Panc1 (cell line): ENCODE measurements around the gene RPN2. TPM values are rescaled to one million over a fixed set of nuclear protein-coding genes. Genes with fewer than 3 reads are reported as not detected.

Source experiments
- ATAC-seq: fragments of 200-7000 bp; cut with Tn5 transposase; 2 replicates; pipeline ENCODE4 v1.9.1; 2020; ENCODE audit warnings: mild to moderate bottlenecking, moderate library complexity
- BruUV-seq: library from RNA; stranded (reverse); fragments of 400-500 nt; replicated peaks from 2 replicates; lab custom pipeline; 2021; lab: Mats Ljungman, UMichigan
- CTCF ChIA-PET: fragments of 300-600 bp; sonication (Branson Sonifier 250); formaldehyde crosslinking; loops from one replicate; lab custom pipeline; 2022; ENCODE audit warnings: antibody characterized with exemption; lab: Charles Lee
- POLR2A ChIA-PET: fragments of 300-600 bp; sonication (Branson Sonifier 250); formaldehyde crosslinking; loops from one replicate; lab custom pipeline; 2022; ENCODE audit warnings: antibody characterized with exemption; lab: Charles Lee
- DNase-seq: peaks from one replicate; pipeline ENCODE4 v3.0.0-alpha.2; 2010; ENCODE audit warnings: low read depth, low spot score
- H3K27ac ChIP-seq: 2 replicates; pipeline ENCODE4 v1.5.1; 2011; ENCODE audit warnings: mild to moderate bottlenecking, low read length, inconsistent platforms
- H3K27me3 ChIP-seq: fragments of 200-500 bp; sonication (Bioruptor generic); 2 replicates; pipeline ENCODE4 v1.6.0; 2014; ENCODE audit warnings: low read length, inconsistent platforms; ENCODE audit not compliant: control insufficient read depth, insufficient read depth
- H3K36me3 ChIP-seq: fragments of 200-500 bp; sonication (Bioruptor generic); 2 replicates; pipeline ENCODE4 v1.5.1; 2014; ENCODE audit warnings: inconsistent platforms, mild to moderate bottlenecking, low read length, moderate library complexity; ENCODE audit not compliant: control insufficient read depth, insufficient read depth
- H3K4me1 ChIP-seq: 2 replicates; pipeline ENCODE4 v1.5.1; 2011; ENCODE audit warnings: inconsistent platforms, mild to moderate bottlenecking, low read length, moderate library complexity; ENCODE audit not compliant: control insufficient read depth, insufficient read depth
- H3K4me3 ChIP-seq, 2 experiments: 2 replicates each; pipeline ENCODE4 v1.5.1; 2011 to 2012; ENCODE audit warnings: low read depth in 2 of 2, low read length in 2 of 2, mild to moderate bottlenecking in 2 of 2, inconsistent platforms in 1 of 2, moderate library complexity in 1 of 2
- H3K9me3 ChIP-seq: fragments of 200-500 bp; sonication (Bioruptor generic); 2 replicates; pipeline ENCODE4 v1.5.1; 2014; ENCODE audit warnings: low read depth, mild to moderate bottlenecking, inconsistent platforms, low read length, moderate library complexity; ENCODE audit not compliant: control insufficient read depth, insufficient read depth
- POLR2AphosphoS5 ChIP-seq: IDR thresholded peaks from 2 replicates; pipeline ENCODE4 v1.6.1; 2012; ENCODE audit warnings: mild to moderate bottlenecking, low read depth, low read length, moderate library complexity
- REST ChIP-seq, 2 experiments: IDR thresholded peaks; 2 replicates each; pipeline ENCODE4 v1.6.1; 2011 to 2012; ENCODE audit warnings: low read depth in 2 of 2, control low read depth in 1 of 2, low read length in 1 of 2, mild to moderate bottlenecking in 1 of 2, moderate library complexity in 1 of 2; ENCODE audit not compliant: insufficient read depth in 1 of 2
- SIN3A ChIP-seq: IDR thresholded peaks from 2 replicates; pipeline ENCODE4 v1.6.1; 2012; ENCODE audit warnings: low read depth, mild to moderate bottlenecking, low read length, moderate library complexity, borderline replicate concordance; ENCODE audit not compliant: insufficient read depth
- TCF7L2 ChIP-seq: IDR thresholded peaks from 2 replicates; pipeline ENCODE4 v1.6.1; 2011; ENCODE audit warnings: mild to moderate bottlenecking, low read depth, low read length, inconsistent platforms
- in situ Hi-C: cut with HindIII; loops from 2 replicates; pipeline ENCODE4 v1.10.0; 2016; ENCODE audit warnings: low sequenced_read_pairs, low pct_unique_long_range_greater_than_20kb
- intact Hi-C: fragments of 100-400 bp; cut with micrococcal nuclease; formaldehyde crosslinking; loops from one replicate; pipeline ENCODE4 v1.10.0; 2022; ENCODE audit not compliant: unreplicated experiment
- total RNA-seq: library from RNA; stranded (reverse); gene quantifications from one replicate; pipeline ENCODE4 v1.2.1, GENCODE V29; 2021; ENCODE audit not compliant: unreplicated experiment
- TF ChIP-seq, protein P1 (sequence below): fragments of 450-650 bp; IDR thresholded peaks from 2 replicates; pipeline ENCODE4 v1.5.1; 2017; ENCODE audit warnings: mild to moderate bottlenecking

RPN2 gene
- total RNA-seq, 1 experiment from 2014 or later = 250 TPM

- POLR2A ChIA-PET = interaction anchor here (0.6 to 0.7 kb wide), 2 partner anchors 25 to 393 kb away, joined by 3 to 12 read pairs; no protein-coding TSS in a partner anchor
Observed at GRCh38 chr20:37200926-37201826, 22.0 kb downstream of the RPN2 start.

DNA sequence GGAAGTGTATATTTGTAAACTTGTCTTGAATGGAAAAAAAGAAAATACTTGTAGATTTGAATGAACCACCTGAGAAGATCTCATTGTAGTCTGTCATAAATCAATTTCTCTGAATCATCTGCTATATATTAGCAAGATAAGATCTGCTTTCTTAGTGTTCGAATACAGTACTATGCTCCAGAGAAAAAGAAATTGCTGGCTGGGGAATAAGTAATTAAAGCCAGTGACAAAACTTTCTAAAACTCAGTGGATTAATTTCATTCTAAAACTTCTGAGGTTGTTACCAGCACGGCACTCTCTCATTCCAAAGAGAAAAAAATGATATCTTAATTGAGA is 22.7 kb downstream of the RPN2 start:
- H3K4me1 ChIP-seq = peaks cover 6% of the 10 kb centered on the region
- CTCF ChIA-PET = no interaction called here
- in situ Hi-C loops (no loop called here), intact Hi-C loops (no loop called here)
- POLR2A ChIA-PET = interaction anchor here (0.7 kb wide), 1 partner anchor 25 kb away, joined by 12 read pairs; no protein-coding TSS in a partner anchor
- no peaks in the 10 kb centered on the region for H3K9me3 ChIP-seq
- ATAC-seq (no peak), DNase-seq (no peak)
- TF ChIP-seq TCF7L2 (no peak), SIN3A (no peak), POLR2AphosphoS5 (no peak), REST (IDR thresholded peaks at IDR 0.05; ENCODE audit: insufficient read depth in 1 of 2, low read depth in 2 of 2, low read length in 1 of 2) (no peak)
- TF ChIP-seq, protein P1, sequence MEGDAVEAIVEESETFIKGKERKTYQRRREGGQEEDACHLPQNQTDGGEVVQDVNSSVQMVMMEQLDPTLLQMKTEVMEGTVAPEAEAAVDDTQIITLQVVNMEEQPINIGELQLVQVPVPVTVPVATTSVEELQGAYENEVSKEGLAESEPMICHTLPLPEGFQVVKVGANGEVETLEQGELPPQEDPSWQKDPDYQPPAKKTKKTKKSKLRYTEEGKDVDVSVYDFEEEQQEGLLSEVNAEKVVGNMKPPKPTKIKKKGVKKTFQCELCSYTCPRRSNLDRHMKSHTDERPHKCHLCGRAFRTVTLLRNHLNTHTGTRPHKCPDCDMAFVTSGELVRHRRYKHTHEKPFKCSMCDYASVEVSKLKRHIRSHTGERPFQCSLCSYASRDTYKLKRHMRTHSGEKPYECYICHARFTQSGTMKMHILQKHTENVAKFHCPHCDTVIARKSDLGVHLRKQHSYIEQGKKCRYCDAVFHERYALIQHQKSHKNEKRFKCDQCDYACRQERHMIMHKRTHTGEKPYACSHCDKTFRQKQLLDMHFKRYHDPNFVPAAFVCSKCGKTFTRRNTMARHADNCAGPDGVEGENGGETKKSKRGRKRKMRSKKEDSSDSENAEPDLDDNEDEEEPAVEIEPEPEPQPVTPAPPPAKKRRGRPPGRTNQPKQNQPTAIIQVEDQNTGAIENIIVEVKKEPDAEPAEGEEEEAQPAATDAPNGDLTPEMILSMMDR = no peak
- no peaks in the 10 kb centered on the region for H3K27me3 ChIP-seq
- H3K36me3 ChIP-seq = peaks cover 28% of the 10 kb centered on the region
- H3K4me3 ChIP-seq = no peak overlapping the region
- no TSS peak for BruUV-seq
- no peak overlapping the region for H3K27ac ChIP-seq

More at GRCh38 chr20:37200926-37201826, 22.0 kb downstream of the RPN2 start:
- no TSS peak for BruUV-seq
- CTCF ChIA-PET = no interaction called here
- no peaks in the 10 kb centered on the region for H3K27me3 ChIP-seq
- H3K4me1 ChIP-seq = peaks cover 6% of the 10 kb centered on the region
- no peaks in the 10 kb centered on the region for H3K9me3 ChIP-seq
- no peak for DNase-seq
- in situ Hi-C loops = no loop called here
- no peak overlapping the region for H3K4me3 ChIP-seq
- intact Hi-C loops = no loop called here
- TF ChIP-seq REST (IDR thresholded peaks at IDR 0.05; ENCODE audit: insufficient read depth in 1 of 2, low read depth in 2 of 2, low read length in 1 of 2) (no peak), TCF7L2 (no peak), SIN3A (no peak)
- TF ChIP-seq, protein P1 = no peak
- no peak for ATAC-seq
- H3K27ac ChIP-seq = no peak overlapping the region
- H3K36me3 ChIP-seq = peaks cover 27% of the 10 kb centered on the region
